HG03469 (cell line): ENCODE results near the gene ATG9B.

Source experiments
- ATAC-seq: cut with Tn5 transposase; IDR thresholded peaks from one replicate; pipeline ENCODE4 v1.9.1; 2021; ENCODE audit warnings: mild to moderate bottlenecking, moderate library complexity, moderate number of reproducible peaks; ENCODE audit not compliant: unreplicated experiment

The ATG9B gene

DNA sequence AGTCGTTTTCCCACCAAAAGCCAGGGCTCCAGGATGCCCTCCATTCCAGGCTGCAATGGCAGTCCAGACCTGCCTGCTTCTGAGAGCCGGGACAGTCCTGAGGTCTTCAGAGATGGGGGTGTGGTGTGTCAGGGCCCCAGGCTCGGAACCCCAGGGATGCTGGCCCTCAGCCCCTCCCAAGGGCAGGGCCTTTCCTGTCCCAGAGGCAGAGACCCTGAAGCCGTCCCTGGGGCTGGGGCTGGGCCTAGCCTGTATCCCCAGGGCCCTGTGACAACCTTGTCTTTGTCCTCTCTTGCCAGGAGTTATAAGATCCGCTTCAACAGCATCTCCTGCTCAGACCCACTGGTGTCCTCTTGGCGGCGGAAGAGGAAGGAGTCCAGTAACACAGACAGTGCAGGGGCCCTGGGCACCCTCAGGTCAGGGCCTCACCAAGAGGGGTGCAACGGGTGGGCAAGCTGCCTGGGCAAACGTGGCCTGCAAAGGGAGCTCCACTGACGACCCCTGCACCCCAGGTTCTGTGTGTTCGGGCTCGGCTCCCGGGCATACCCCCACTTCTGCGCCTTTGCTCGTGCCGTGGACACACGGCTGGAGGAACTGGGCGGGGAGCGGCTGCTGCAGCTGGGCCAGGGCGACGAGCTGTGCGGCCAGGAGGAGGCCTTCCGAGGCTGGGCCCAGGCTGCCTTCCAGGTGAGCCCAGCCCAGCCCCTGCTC lies 17.5 kb downstream of the ATG9B start:
- no peak for ATAC-seq

- ATAC-seq, result no peak
Observed at GRCh38 chr7:151005566-151005965, 18.7 kb downstream of the ATG9B start.

DNA sequence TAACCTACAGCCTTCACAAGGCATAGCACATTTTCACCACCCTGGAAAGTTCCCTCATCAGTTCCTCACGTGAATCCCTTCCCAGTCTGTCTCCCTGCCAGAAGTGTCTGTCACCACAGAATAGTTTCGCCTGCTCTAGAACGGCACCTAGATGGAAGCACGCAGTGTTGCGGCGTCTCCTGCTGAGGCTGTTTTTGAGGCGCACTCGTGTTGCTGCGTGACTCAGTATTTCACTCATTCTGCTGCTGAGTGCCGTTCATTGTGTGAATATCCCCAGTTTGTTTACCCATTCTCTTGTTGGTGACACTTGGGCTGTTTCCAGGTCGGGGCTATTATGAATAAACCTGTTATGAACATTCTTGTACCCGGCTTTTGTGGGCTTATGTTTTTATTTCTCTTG lies 20.7 kb downstream of the ATG9B start:
- no peak for ATAC-seq

DNA sequence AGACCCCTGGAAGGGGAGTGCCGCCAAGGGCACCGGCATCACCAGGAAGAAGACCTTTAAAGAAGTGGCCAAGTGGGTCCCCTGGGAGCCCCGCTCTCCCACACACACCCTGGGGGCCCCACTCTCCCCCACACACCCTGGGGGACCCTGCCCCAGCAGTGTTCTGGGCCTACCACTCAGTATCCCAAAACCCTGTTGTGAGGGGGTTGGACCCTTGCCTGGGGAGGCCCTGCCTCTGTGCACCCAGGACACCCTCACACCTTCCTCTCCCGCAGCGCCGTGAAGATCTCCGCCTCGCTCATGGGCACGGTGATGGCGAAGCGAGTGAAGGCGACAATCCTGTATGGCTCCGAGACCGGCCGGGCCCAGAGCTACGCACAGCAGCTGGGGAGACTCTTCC lies 22.7 kb downstream of the ATG9B start:
- no peak for ATAC-seq

- ATAC-seq, result no peak
Observed at GRCh38 chr7:151000897-151001495, 23.3 kb downstream of the ATG9B start.

- no peak for ATAC-seq
Observed at GRCh38 chr7:150999497-151000230, 24.6 kb downstream of the ATG9B start.

GRCh38 chr7:150999001-150999400 lies 25.3 kb downstream of the ATG9B start:
- ATAC-seq, result no peak

- no peak for ATAC-seq
Observed at GRCh38 chr7:150998341-150998740, 26.0 kb downstream of the ATG9B start.

GRCh38 chr7:150997817-150998216 lies 26.5 kb downstream of the ATG9B start:
- no peak for ATAC-seq

- ATAC-seq, result no peak
Observed at GRCh38 chr7:150997075-150997511, 27.2 kb downstream of the ATG9B start.

DNA sequence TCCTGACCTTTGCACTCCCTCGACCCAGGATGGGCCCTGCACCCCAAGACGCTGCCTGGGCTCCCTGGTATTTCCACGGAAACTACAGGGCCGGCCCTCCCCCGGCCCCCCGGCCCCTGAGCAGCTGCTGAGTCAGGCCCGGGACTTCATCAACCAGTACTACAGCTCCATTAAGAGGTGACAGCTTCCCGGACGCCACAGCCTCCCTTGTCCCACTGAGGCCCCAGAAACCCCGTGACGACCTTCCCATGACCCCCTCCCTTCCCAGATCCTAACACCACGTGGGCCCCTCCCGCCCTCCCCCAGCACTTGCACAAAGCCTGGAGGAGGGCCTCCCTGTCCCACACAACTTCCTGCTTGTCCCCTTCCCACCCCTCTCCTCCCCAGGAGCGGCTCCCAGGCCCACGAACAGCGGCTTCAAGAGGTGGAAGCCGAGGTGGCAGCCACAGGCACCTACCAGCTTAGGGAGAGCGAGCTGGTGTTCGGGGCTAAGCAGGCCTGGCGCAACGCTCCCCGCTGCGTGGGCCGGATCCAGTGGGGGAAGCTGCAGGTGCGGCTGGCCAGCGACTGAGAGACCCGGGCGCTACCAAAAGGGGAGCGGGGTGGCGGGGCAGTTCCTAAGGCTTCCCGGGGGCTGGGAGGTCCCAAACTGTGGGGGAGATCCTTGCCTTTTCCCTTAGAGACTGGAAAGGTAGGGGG lies 27.8 kb downstream of the ATG9B start:
- no peak for ATAC-seq

GRCh38 chr7:150994838-150995510 lies 29.3 kb downstream of the ATG9B start:
- no peak for ATAC-seq

DNA sequence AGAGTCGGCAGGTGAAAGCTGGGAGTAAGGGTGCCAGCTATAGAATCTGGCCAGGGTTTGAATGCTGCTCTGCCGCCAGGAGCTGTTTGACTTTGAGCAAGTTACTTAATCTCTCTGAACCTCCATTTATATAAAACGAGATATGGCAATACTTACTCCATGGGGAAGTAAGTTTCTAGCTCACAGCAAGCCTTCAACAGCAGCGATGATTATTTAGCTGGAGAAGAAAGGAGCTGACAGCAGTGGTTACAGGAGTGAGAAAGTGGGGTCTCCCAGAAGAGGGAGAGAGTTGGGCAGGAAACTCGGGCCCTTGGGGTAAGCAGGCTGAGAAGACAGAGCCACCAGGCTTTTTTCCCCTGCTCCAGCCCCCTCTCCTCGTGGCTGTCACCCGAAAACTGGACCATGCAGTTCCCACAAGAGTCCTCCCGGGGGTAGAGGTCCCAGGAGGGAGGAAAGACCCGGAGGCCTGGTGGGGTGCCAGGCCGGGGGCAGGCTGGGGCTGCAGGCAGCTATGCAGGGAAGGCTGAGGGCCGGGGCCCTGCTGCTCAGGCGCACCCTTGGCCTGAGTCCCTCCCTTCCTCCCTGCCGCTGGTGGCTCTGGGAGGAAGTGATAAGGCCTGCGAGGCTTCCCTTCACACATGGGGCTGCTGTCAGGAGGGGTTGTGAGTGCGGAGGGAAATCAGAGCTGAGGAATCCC lies 30.0 kb downstream of the ATG9B start:
- ATAC-seq, result no peak

- no peak for ATAC-seq
Observed at GRCh38 chr7:150993511-150993910, 30.8 kb downstream of the ATG9B start.

DNA sequence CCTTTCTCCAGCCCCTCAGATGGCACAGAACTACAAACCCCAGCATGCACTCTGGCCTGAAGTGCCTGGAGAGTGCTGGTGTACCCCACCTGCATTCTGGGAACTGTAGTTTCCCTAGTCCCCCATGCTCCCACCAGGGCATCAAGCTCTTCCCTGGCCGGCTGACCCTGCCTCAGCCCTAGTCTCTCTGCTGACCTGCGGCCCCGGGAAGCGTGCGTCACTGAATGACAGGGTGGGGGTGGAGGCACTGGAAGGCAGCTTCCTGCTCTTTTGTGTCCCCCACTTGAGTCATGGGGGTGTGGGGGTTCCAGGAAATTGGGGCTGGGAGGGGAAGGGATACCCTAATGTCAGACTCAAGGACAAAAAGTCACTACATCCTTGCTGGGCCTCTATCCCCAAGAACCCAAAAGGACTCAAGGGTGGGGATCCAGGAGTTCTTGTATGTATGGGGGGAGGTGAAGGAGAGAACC lies 31.4 kb downstream of the ATG9B start:
- ATAC-seq, result no peak

GRCh38 chr7:150992051-150992640 lies 32.1 kb downstream of the ATG9B start:
- ATAC-seq, result no peak

GRCh38 chr7:150990416-150991186 lies 33.7 kb downstream of the ATG9B start, which contains the start of gene NOS3:
TSS of gene NOS3 (plus strand) at chr7:150991017. CDS start at chr7:150993804, 2,787 bp downstream.
- ATAC-seq, result no peak

GRCh38 chr7:150989456-150989855 lies 34.8 kb downstream of the ATG9B start:
- no peak for ATAC-seq
